ENCODE data around the gene FOXN3. TPM values are rescaled to one million over a fixed set of nuclear protein-coding genes. Genes with fewer than 3 reads are reported as not detected.

Gene FOXN3
- total and polyA plus RNA-seq, 10 of the 15 experiments (the other 5 are each of a cell fraction or from before 2014, with no cell fraction given): 4.5 to 68.9 (median 29.7) TPM

- TF ChIP-seq PKNOX1 (IDR thresholded peaks at IDR 0.05) (peak; percentile 76), BCL11A (IDR thresholded peaks at IDR 0.05; ENCODE audit: low read depth, low read length) (0 out of 2 replicates have a peak, but pooled peaks have one; percentile 33), CUX1 (IDR thresholded peaks at IDR 0.05; ENCODE audit: insufficient replicate concordance, low read depth, low read length) (no peak), ZBTB4 (CRISPR knock-in tag; IDR thresholded peaks at IDR 0.05) (no peak), CREM (IDR thresholded peaks at IDR 0.05; ENCODE audit: low read depth) (peak; percentile 36; the same call in 1 of the 2 replicates), TARDBP (IDR thresholded peaks at IDR 0.05; ENCODE audit: borderline replicate concordance) (no peak), IKZF1 (conservative IDR thresholded peaks at IDR 0.05) (no peak), ESRRA (IDR thresholded peaks at IDR 0.05; ENCODE audit: low read length) (no peak), HCFC1 (IDR thresholded peaks at IDR 0.05; ENCODE audit: low read length) (no peak), RELB (IDR thresholded peaks at IDR 0.05; ENCODE audit: low read depth) (0 out of 2 replicates have a peak, but pooled peaks have one; percentile 21), SMAD5 (IDR thresholded peaks at IDR 0.05; ENCODE audit: low read depth) (no peak), MXI1 (IDR thresholded peaks at IDR 0.05; ENCODE audit: low read depth, low read length) (no peak), ETV6 (conservative IDR thresholded peaks at IDR 0.05 in 1 of 2, IDR thresholded peaks at IDR 0.05 in 1 of 2; ENCODE audit: borderline replicate concordance in 1 of 2, low read depth in 1 of 2) (peak in 1 of 2 experiments; percentile 67; a peak in 1 of 4 replicates), SIX5 (IDR thresholded peaks at IDR 0.05; ENCODE audit: low read depth, low read length, severe bottlenecking) (no peak), STAT1 (conservative IDR thresholded peaks at IDR 0.05) (no peak), NKRF (conservative IDR thresholded peaks at IDR 0.05) (no peak), ZZZ3 (IDR thresholded peaks at IDR 0.05; ENCODE audit: control insufficient read depth, insufficient read length, low read depth) (no peak)
These were observed 27.0 kb upstream of the FOXN3 start (continued) for GRCh38 chr14:89444044-89444443.
